K562 (cell line): ENCODE results near the gene BRPF1. TPM values are rescaled to one million over a fixed set of nuclear protein-coding genes. Genes with fewer than 3 reads are reported as not detected.

Experiments
- ARID3B ChIP-seq: fragments of 250-450 bp; sonication (Bioruptor Pico); IDR thresholded peaks from 2 replicates; pipeline ENCODE4 v1.4.0; 2020; ENCODE audit warnings: borderline replicate concordance
- BCOR ChIP-seq: fragments of 450-650 bp; IDR thresholded peaks from 2 replicates; pipeline ENCODE4 v1.6.1; 2016
- CBX8 ChIP-seq: fragments of 200-600 bp; sonication (generic); IDR thresholded peaks from 2 replicates; pipeline ENCODE4 v1.6.1; 2012; ENCODE audit warnings: borderline replicate concordance, mixed run types, low read depth, mild to moderate bottlenecking, moderate library complexity, mixed read lengths, low read length, control low read depth, inconsistent platforms; ENCODE audit not compliant: poor library complexity, severe bottlenecking; ENCODE audit errors: extremely low read depth
- ELF4 ChIP-seq: fragments of 450-650 bp; formaldehyde crosslinking; IDR thresholded peaks from 2 replicates; pipeline ENCODE4 v1.4.0; 2022; ENCODE audit warnings: missing genetic modification characterization
- GTF2A2 ChIP-seq: IDR thresholded peaks from 2 replicates; pipeline ENCODE4 v1.6.1; 2016; ENCODE audit warnings: mild to moderate bottlenecking, missing genetic modification characterization, missing compliant biosample characterization
- HLTF ChIP-seq: fragments of 450-650 bp; IDR thresholded peaks from 2 replicates; pipeline ENCODE4 v1.6.1; 2016
- HNRNPUL1 ChIP-seq: fragments of 200-400 bp; formaldehyde crosslinking; IDR thresholded peaks from 2 replicates; pipeline ENCODE4 v1.6.1; 2017; ENCODE audit warnings: low read length
- JUNB ChIP-seq: fragments of 450-650 bp; formaldehyde crosslinking; conservative IDR thresholded peaks from 2 replicates; pipeline ENCODE4 v1.4.0; 2020; ENCODE audit warnings: mild to moderate bottlenecking
- KDM1A ChIP-seq, 2 experiments: fragments of 450-650 bp; IDR thresholded peaks; 2 replicates each; pipeline ENCODE4 v1.6.1; 2016; ENCODE audit warnings: mild to moderate bottlenecking in 2 of 2
- KLF16 ChIP-seq: IDR thresholded peaks from 2 replicates; pipeline ENCODE4 v1.6.1; 2016; ENCODE audit warnings: antibody characterized with exemption
- NFE2L1 ChIP-seq: fragments of 450-650 bp; IDR thresholded peaks from 2 replicates; pipeline ENCODE4 v1.6.1; 2016; ENCODE audit warnings: missing genetic modification characterization, low read depth, mild to moderate bottlenecking, missing compliant biosample characterization, moderate library complexity, borderline replicate concordance
- PML ChIP-seq: IDR thresholded peaks from 2 replicates; pipeline ENCODE4 v1.6.1; 2012; ENCODE audit warnings: low read length, inconsistent platforms
- PTTG1 ChIP-seq: fragments of 450-650 bp; IDR thresholded peaks from 2 replicates; pipeline ENCODE4 v1.6.1; 2016; ENCODE audit warnings: low read depth, mild to moderate bottlenecking, missing genetic modification characterization, missing compliant biosample characterization
- RBM14 ChIP-seq: fragments of 200-400 bp; formaldehyde crosslinking; IDR thresholded peaks from 2 replicates; pipeline ENCODE4 v1.6.1; 2018; ENCODE audit warnings: low read depth, mild to moderate bottlenecking, low read length, moderate library complexity, borderline replicate concordance; ENCODE audit not compliant: insufficient read depth
- SRF ChIP-seq, 2 experiments: fragments of 250-450, 450-650 bp in 1 of 2; sonication (Bioruptor Pico) in 1 of 2; sonication (generic) in 1 of 2; formaldehyde crosslinking; IDR thresholded peaks; 2 replicates each; pipeline versions ENCODE4 v1.5.0 to v1.5.1; 2020 to 2022; ENCODE audit warnings: mild to moderate bottlenecking in 1 of 2, missing genetic modification reagents in 1 of 2
- STAT5A ChIP-seq: IDR thresholded peaks from 2 replicates; pipeline ENCODE4 v1.6.1; 2012; ENCODE audit warnings: low read length, inconsistent platforms, borderline replicate concordance
- TCF7L2 ChIP-seq: fragments of 150-350 bp; IDR thresholded peaks from 2 replicates; pipeline ENCODE4 v1.6.1; 2016; ENCODE audit warnings: low read depth, mild to moderate bottlenecking, low read length, moderate library complexity
- TCFL5 ChIP-seq: fragments of 250-450 bp; sonication (Bioruptor Pico); conservative IDR thresholded peaks from 2 replicates; pipeline ENCODE4 v1.6.1; 2021; ENCODE audit warnings: mild to moderate bottlenecking, moderate library complexity, matching md5 sums
- ZBTB8A ChIP-seq: fragments of 450-650 bp; IDR thresholded peaks from 2 replicates; pipeline ENCODE4 v1.6.1; 2018; ENCODE audit warnings: mild to moderate bottlenecking, moderate library complexity; ENCODE audit not compliant: partially characterized antibody
- ZEB2 ChIP-seq: fragments of 450-650 bp; IDR thresholded peaks from 2 replicates; pipeline ENCODE4 v1.6.1; 2016
- ZKSCAN3 ChIP-seq: fragments of 250-450 bp; sonication (Bioruptor Pico); IDR thresholded peaks from 2 replicates; pipeline ENCODE4 v1.4.0; 2020
- ZNF146 ChIP-seq: IDR thresholded peaks from one replicate; pipeline ENCODE4 v1.6.1; 2018; ENCODE audit warnings: missing compliant biosample characterization; ENCODE audit not compliant: unreplicated experiment
- ZNF232 ChIP-seq: sonication (generic); formaldehyde crosslinking; IDR thresholded peaks from 2 replicates; pipeline ENCODE4 v1.8.0; 2022; ENCODE audit warnings: mild to moderate bottlenecking, missing genetic modification reagents
- ZNF263 ChIP-seq: sonication (generic); formaldehyde crosslinking; IDR thresholded peaks from 2 replicates; pipeline ENCODE4 v1.8.0; 2022; ENCODE audit warnings: mild to moderate bottlenecking, missing genetic modification reagents, borderline replicate concordance
- ZNF324 ChIP-seq: fragments of 250-450 bp; sonication (Bioruptor Pico); IDR thresholded peaks from 2 replicates; pipeline ENCODE4 v1.4.0; 2020; ENCODE audit warnings: mild to moderate bottlenecking
- ZNF696 ChIP-seq: fragments of 250-450 bp; sonication (Bioruptor Pico); conservative IDR thresholded peaks from 2 replicates; pipeline ENCODE4 v1.4.0; 2020; ENCODE audit warnings: mild to moderate bottlenecking, moderate library complexity
- ZNF785 ChIP-seq: fragments of 250-450 bp; sonication (Bioruptor Pico); IDR thresholded peaks from 2 replicates; pipeline ENCODE4 v1.4.0; 2020; ENCODE audit warnings: mild to moderate bottlenecking
- polyA plus RNA-seq, 8 experiments: library from polyadenylated mRNA; depleted of rRNA in 4 of 8; stranded (reverse) in 5 of 8; unstranded in 3 of 8; fragments of >200 nt; fragmentation: Nextera tagmentation in 2 of 8; fragmentation: Illumina TruSeq in 1 of 8; extraction: Ambion mirVana in 2 of 8; extraction: Trizol in 1 of 8; gene quantifications; 2 replicates each; pipeline versions ENCODE4 v1.2.1 to v1.2.3, GENCODE V29; 2011 to 2014; ENCODE audit warnings: inconsistent platforms in 1 of 8, missing spikeins in 1 of 8
- total RNA-seq, 7 experiments: library from RNA; depleted of rRNA in 6 of 7; stranded (reverse); fragments of >200 nt in 6 of 7; fragmentation: Illumina TruSeq in 2 of 7; extraction: Trizol in 2 of 7; gene quantifications; 2 replicates each; pipeline versions ENCODE4 v1.2.1 to v1.2.3, GENCODE V29; 2011 to 2021; ENCODE audit warnings: low replicate concordance in 1 of 7
- TF ChIP-seq, protein P1 (sequence below), 2 experiments: fragments of 450-650 bp; IDR thresholded peaks; 2 replicates each; pipeline ENCODE4 v1.6.1; 2016

BRPF1 gene
- total and polyA plus RNA-seq, 9 of the 15 experiments (the other 6 are each of a cell fraction or from before 2014, with no cell fraction given), result 1.1 to 40.2 (median 23.5) TPM

DNA sequence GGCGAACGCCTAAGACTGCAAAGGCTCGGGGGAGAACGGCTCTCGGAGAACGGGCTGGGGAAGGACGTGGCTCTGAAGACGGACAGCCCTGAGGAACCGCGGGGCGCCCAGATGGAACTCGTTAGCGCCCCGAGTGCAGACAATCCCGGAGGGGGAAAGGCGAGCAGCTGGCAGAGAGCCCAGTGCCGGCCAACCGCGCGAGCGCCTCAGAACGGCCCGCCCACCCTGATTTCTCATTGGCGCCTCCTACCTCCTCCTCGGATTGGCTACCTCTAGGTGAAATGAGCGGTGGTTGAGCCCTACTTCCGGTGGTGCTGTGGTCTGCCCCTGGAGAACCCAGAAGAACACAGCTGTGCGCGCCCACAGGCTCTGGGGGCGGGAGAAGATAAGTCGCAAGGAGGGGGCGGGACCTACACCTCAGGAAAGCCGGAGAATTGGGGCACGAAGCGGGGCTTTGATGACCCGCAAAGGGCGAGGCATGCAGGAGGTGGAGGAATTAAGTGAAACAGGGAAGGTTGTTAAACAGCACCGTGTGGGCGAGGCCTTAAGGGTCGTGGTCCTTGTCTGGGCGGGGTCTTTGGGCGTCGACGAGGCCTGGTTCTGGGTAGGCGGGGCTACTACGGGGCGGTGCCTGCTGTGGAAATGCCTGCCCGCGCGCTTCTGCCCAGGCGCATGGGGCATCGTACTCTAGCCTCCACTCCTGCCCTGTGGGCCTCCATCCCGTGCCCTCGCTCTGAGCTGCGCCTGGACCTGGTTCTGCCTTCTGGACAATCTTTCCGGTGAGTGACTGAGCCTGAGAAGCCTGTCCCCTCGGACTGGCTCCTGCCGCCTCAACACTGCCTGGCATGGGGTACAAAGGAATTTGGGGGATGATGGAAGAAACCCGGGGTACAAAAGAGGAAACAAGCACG is 18.4 kb downstream of the BRPF1 start, which contains the start of gene OGG1 (continued):
- TF ChIP-seq ZNF324 (CRISPR knock-in tag) (no peak; the same call in 1 of the 2 replicates), BCOR (no peak; the same call in 1 of the 2 replicates), NFE2L1 (tag) (no peak), PTTG1 (tag) (no peak), SRF (CRISPR knock-in tag; IDR thresholded peaks at IDR 0.05) (0 out of 4 replicates have a peak, but pooled peaks of 1 of the 2 experiments have one; percentile 46), ARID3B (CRISPR knock-in tag) (0 out of 2 replicates have a peak, but pooled peaks have one; percentile 48), ZNF785 (CRISPR knock-in tag) (no peak), CBX8 (no peak), STAT5A (peak; percentile 28; the same call in 1 of the 2 replicates), GTF2A2 (tag) (no peak), TCFL5 (CRISPR knock-in tag) (no peak), ZKSCAN3 (no peak), ZNF232 (CRISPR knock-in tag) (no peak), ZNF696 (CRISPR knock-in tag) (no peak), TCF7L2 (peak; percentile 65; the same call in 1 of the 2 replicates), ELF4 (CRISPR knock-in tag) (peak; percentile 56; the same call in 1 of the 2 replicates), RBM14 (no peak), ZNF263 (CRISPR knock-in tag) (peak; percentile 64; the same call in 1 of the 2 replicates), ZEB2 (0 out of 2 replicates have a peak, but pooled peaks have one; percentile 11), ZNF146 (no peak), KLF16 (no peak), HLTF (no peak), HNRNPUL1 (no peak), ZBTB8A (no peak), KDM1A (IDR thresholded peaks at IDR 0.05) (no peak), PML (no peak; the same call in 1 of the 2 replicates), JUNB (CRISPR knock-in tag) (no peak)
- TF ChIP-seq, protein P1, sequence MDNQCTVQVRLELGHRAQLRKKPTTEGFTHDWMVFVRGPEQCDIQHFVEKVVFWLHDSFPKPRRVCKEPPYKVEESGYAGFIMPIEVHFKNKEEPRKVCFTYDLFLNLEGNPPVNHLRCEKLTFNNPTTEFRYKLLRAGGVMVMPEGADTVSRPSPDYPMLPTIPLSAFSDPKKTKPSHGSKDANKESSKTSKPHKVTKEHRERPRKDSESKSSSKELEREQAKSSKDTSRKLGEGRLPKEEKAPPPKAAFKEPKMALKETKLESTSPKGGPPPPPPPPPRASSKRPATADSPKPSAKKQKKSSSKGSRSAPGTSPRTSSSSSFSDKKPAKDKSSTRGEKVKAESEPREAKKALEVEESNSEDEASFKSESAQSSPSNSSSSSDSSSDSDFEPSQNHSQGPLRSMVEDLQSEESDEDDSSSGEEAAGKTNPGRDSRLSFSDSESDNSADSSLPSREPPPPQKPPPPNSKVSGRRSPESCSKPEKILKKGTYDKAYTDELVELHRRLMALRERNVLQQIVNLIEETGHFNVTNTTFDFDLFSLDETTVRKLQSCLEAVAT (IDR thresholded peaks at IDR 0.05), result peak in 1 of 2 experiments; percentile 81; a peak in 2 of 4 replicates
